Omental fat pad (tissue), 4 donors: ENCODE measurements around the gene RAB11FIP3. TPM values are rescaled to one million over a fixed set of nuclear protein-coding genes. Genes with fewer than 3 reads are reported as not detected.

ENCODE experiments used
- ATAC-seq: fragments of 150-250 bp; one replicate; pipeline ENCODE4 v1.9.1; 2016; ENCODE audit warnings: mild to moderate bottlenecking, moderate library complexity; ENCODE audit not compliant: low FRiP score
- DNase-seq: peaks from one replicate; pipeline ENCODE4 v3.0.0-alpha.2; 2019; ENCODE audit warnings: low spot score
- total RNA-seq, 4 donors: library from RNA; depleted of rRNA; stranded (reverse); fragments of >200 nt; gene quantifications; one replicate each; pipeline ENCODE4 v1.1.0, GENCODE V29; 2016
- TF ChIP-seq, protein P1 (sequence below), 3 donors: fragments of 450-650 bp; IDR thresholded peaks; one replicate each; pipeline ENCODE4 v1.5.1; 2016 to 2017; ENCODE audit warnings: antibody characterized with exemption in 3 of 3, mild to moderate bottlenecking in 3 of 3, moderate library complexity in 2 of 3

The RAB11FIP3 gene
- total RNA-seq, 4 donors from 2014 or later = 24.9 to 52.2 (median 48.7) TPM

DNA sequence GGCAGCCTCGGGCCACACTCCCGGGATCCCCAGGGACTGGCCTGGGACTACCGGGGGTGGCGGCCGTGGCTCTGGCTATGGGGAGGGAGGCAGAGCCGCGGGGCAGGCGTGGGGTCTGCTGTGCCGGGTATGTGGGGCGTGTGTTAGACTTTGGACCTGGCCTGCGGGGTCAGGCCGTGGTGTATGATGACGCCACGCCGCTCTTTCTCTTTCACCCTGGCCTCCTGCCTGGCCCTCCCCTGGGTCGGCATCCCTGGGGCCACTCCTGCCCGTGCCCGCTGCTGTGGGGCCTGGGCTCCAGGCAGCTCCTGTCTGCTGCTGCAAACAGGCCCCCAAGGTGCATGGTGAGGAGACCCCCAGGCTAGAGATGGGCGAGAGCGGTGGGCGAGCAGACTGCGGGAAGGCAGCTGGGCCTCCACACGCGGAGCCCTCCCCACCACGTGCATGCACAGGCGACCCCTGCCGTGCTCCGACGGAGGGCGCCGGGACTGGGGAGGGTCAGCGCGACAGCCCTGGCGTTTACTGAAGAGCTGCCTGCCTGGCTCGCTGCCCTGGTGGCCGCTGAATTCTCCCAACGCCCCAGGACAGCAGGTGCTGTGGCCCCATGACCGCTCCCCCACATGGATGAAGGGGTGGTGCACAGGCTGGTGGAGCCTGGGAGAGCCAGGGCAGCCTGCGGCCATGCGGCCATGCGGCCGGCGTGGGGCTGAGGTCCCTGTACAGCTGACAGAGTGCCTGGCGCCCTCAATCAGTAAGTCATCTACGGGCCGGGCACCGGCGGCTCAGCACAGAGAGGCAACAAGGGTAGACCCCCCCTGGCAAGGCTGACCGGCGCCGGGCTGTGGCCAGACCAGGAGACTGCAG, 118.1 kb downstream of the RAB11FIP3 start:
- ATAC-seq = no peak
- TF ChIP-seq, protein P1, sequence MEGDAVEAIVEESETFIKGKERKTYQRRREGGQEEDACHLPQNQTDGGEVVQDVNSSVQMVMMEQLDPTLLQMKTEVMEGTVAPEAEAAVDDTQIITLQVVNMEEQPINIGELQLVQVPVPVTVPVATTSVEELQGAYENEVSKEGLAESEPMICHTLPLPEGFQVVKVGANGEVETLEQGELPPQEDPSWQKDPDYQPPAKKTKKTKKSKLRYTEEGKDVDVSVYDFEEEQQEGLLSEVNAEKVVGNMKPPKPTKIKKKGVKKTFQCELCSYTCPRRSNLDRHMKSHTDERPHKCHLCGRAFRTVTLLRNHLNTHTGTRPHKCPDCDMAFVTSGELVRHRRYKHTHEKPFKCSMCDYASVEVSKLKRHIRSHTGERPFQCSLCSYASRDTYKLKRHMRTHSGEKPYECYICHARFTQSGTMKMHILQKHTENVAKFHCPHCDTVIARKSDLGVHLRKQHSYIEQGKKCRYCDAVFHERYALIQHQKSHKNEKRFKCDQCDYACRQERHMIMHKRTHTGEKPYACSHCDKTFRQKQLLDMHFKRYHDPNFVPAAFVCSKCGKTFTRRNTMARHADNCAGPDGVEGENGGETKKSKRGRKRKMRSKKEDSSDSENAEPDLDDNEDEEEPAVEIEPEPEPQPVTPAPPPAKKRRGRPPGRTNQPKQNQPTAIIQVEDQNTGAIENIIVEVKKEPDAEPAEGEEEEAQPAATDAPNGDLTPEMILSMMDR (IDR thresholded peaks at IDR 0.05) = no peak
- DNase-seq = no peak

DNA sequence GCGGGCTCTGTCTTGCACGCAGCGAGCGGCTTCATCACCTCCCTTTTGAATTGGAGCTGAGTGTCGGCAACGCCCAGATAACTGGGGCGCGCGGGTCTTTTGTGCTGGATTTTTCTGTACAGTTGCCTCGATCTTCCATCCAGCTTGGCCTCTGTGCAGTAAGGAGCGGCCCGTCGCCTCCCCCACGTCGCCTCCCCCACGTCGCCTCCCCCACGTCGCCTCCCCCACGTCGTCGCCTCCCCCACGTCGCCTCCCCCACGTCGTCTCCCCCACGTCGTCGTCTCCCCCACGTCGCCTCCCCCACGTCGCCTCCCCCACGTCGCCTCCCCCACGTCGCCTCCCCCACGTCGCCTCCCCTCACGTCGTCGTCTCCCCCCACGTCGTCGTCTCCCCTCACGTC, 119.1 kb downstream of the RAB11FIP3 start:
- ATAC-seq = no peak
- TF ChIP-seq, protein P1 (IDR thresholded peaks at IDR 0.05) = no peak
- DNase-seq = no peak

- no peak for DNase-seq
- no peak for ATAC-seq
- TF ChIP-seq, protein P1 (IDR thresholded peaks at IDR 0.05) = no peak
Measured at GRCh38 chr16:546909-547770, 121.7 kb downstream of the RAB11FIP3 start.

DNA sequence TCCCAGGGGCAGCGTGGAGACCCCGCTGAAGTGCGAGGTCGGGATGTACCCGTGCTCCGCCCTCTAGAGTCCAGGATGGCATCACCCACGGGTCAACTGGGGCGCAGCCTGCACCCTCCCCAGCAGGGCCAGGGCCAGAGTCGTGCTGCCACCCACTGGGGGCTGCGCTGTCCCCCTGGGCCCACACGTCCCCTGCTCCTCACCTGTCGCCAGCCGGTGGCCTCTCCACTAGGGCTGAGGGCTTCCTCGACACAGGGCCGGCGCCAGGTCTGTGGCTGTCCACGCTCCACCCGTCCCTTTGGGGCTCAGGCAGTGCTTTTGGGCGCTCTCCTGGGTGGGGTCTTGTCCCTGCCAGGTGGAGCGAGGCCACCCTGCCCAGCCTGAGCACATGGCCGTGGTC, 123.1 kb downstream of the RAB11FIP3 start:
- TF ChIP-seq, protein P1 (IDR thresholded peaks at IDR 0.05) = no peak
- ATAC-seq = no peak
- DNase-seq = no peak

GRCh38 chr16:549544-550263, 124.3 kb downstream of the RAB11FIP3 start:
- DNase-seq = no peak
- TF ChIP-seq, protein P1 (IDR thresholded peaks at IDR 0.05) = no peak
- no peak for ATAC-seq

GRCh38 chr16:551210-551609, 125.8 kb downstream of the RAB11FIP3 start:
- no peak for ATAC-seq
- TF ChIP-seq, protein P1 (IDR thresholded peaks at IDR 0.05) = no peak

More at GRCh38 chr16:551210-551609, 125.8 kb downstream of the RAB11FIP3 start:
- DNase-seq = no peak
